Hepatocyte (in vitro differentiated cells): ENCODE data around the gene NAV3.

Experiments
- EZH2 ChIP-seq: fragments of 200-600 bp; sonication (generic); IDR thresholded peaks from 2 replicates; pipeline ENCODE4 v1.6.1; 2016; ENCODE audit warnings: antibody characterized with exemption, mild to moderate bottlenecking, borderline replicate concordance
- EZH2phosphoT487 ChIP-seq: fragments of 200-600 bp; sonication (generic); IDR thresholded peaks from one replicate; pipeline ENCODE4 v1.6.1; 2018; ENCODE audit warnings: antibody characterized with exemption, mild to moderate bottlenecking, low read depth, moderate library complexity; ENCODE audit not compliant: unreplicated experiment, severe bottlenecking
- TF ChIP-seq, protein P1 (sequence below): fragments of 200-600 bp; sonication (generic); IDR thresholded peaks from 2 replicates; pipeline ENCODE4 v1.5.1; 2016; ENCODE audit warnings: antibody characterized with exemption, mild to moderate bottlenecking; ENCODE audit not compliant: poor library complexity

GRCh38 chr12:77855548-77855947 is 24.9 kb downstream of the NAV3 start:
- TF ChIP-seq, protein P1, sequence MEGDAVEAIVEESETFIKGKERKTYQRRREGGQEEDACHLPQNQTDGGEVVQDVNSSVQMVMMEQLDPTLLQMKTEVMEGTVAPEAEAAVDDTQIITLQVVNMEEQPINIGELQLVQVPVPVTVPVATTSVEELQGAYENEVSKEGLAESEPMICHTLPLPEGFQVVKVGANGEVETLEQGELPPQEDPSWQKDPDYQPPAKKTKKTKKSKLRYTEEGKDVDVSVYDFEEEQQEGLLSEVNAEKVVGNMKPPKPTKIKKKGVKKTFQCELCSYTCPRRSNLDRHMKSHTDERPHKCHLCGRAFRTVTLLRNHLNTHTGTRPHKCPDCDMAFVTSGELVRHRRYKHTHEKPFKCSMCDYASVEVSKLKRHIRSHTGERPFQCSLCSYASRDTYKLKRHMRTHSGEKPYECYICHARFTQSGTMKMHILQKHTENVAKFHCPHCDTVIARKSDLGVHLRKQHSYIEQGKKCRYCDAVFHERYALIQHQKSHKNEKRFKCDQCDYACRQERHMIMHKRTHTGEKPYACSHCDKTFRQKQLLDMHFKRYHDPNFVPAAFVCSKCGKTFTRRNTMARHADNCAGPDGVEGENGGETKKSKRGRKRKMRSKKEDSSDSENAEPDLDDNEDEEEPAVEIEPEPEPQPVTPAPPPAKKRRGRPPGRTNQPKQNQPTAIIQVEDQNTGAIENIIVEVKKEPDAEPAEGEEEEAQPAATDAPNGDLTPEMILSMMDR, result no peak
- TF ChIP-seq EZH2 (no peak), EZH2phosphoT487 (no peak)
